AG10803 (cell line): ENCODE measurements around the gene TLR10.
"Not testable (repeated sequence)": the region's sequence is repeated elsewhere in the genome, so short reads cannot be mapped to it uniquely, and the experiment has no call there.

ENCODE experiments used
- DNase-seq: peaks from one replicate; pipeline ENCODE4 v3.0.0; 2010; ENCODE audit warnings: low read depth
- H3K4me3 ChIP-seq: 2 replicates; pipeline ENCODE4 v1.5.1; 2011; ENCODE audit warnings: mild to moderate bottlenecking, low read length, control low read depth
- CTCF ChIP-seq: conservative IDR thresholded peaks from 2 replicates; pipeline ENCODE4 v1.5.1; 2011; ENCODE audit warnings: mild to moderate bottlenecking, low read length, control low read depth, inconsistent platforms

Gene TLR10

GRCh38 chr4:38784141-38784540 lies 1.4 kb upstream of the TLR10 start:
- H3K4me3 ChIP-seq = no peak overlapping the region
- DNase-seq = no peak
- no peak for TF ChIP-seq CTCF

GRCh38 chr4:38783109-38783460 lies 295 bp upstream of the TLR10 start:
- H3K4me3 ChIP-seq = no peak overlapping the region
- no peak for DNase-seq
- TF ChIP-seq CTCF = no peak

DNA sequence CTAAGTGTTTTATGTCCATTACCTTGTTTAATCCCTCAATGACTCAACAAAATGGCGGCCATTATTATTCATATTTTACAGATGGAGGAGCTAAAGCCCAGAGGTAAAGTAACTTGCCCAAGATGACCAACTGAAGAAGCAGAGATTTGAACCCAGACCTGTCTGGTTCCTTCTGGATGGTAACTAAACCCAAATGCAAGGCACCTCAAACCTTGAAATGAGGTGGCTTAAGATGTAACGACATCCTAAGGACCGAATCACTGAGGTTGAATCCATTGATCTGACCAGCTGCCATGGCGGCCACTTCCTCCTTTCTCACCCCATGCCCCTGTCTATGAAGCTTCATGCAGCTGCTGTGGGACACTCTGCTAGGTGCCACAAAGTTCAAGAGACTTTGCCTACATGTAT lies 932 bp downstream of the TLR10 start:
- no peak overlapping the region for H3K4me3 ChIP-seq
- no peak for DNase-seq
- TF ChIP-seq CTCF = no peak

DNA sequence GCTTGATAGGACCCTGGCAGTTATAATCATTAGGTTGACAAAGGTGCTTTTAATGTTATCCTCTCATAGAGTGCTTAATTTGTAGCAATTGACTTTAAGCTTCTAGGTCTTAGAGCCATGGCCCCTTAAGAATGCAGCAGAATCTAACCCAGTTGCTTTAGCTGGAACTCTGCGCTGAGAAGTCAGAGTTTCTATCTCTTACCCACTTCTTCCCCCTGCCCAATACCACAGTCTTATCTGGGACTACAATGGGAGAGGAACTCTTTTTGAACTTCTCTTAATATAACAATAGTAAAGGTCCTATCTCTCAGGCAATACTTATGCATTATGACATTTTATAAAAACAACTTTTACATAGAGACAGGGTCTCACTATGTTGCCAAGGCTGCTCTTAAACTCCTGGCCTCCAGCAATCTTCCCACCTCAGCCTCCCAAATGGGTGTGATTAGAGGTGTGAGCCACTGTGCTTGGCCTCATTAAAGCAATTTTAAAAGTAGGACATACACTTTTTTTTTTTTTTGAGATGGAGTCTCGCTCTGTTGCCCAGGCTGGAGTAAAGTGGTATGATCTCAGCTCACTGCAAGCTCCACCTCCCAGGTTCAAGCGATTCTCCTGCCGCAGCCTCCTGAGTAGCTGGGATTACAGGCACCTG lies 1.8 kb downstream of the TLR10 start:
- H3K4me3 ChIP-seq = no peak overlapping the region
- TF ChIP-seq CTCF = no peak
- no peak for DNase-seq

DNA sequence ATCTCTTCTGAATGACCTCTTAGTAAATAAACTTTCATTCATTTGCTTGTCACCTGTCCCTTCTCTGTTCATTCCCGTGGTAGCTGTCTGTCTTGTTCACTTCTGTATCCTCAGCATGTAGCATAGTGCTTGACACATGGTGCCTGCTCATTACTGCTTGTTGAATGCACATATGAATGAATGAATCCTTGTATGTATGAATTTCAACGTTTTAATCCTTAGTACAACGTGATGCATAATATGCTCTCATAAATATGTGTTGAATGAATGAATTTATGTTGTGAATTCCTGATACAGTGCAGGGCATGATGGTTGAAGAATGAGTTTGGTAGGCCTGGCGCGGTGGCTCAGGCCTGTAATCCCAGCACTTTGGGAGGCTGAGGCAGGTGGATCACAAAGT lies 3.0 kb downstream of the TLR10 start:
- no peak for DNase-seq
- TF ChIP-seq CTCF = no peak
- H3K4me3 ChIP-seq = no peak overlapping the region

DNA sequence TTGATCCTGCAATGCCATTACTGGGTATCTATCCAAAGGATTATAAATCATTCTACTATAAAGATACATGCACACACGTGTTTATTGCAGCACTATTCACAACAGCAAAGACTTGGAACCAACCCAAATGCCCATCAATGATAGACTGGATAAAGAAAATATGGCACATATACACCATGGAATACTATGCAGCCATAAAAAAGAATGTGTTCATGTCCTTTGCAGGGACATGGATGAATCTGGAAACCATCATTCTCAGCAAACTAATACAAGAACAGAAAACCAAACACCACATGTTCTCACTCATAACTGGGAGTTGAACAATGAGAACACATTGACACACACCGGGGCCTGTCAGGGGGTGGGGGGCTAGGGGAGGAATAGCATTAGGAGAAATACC lies 4.9 kb downstream of the TLR10 start:
- H3K4me3 ChIP-seq, DNase-seq: not testable (repeated sequence)

GRCh38 chr4:38775326-38775725 lies 7.5 kb downstream of the TLR10 start:
- no peak for DNase-seq
- no peak for TF ChIP-seq CTCF
- no peak overlapping the region for H3K4me3 ChIP-seq
